Stimulated activated CD4-positive, alpha-beta T cell treated with anti-CD3 and anti-CD28 coated beads, Interleukin-15, amount 100 ng/mL, for 1 hour (primary cell): ENCODE data around the gene FPGS.
"Not testable (repeated sequence)": the region's sequence is repeated elsewhere in the genome, so short reads cannot be mapped to it uniquely, and the experiment has no call there.

Source experiments
- DNase-seq, 2 donors: peaks; one replicate each; pipeline ENCODE4 v3.0.0-alpha.2; 2020; ENCODE audit warnings: low read depth in 1 of 2, low spot score in 1 of 2

FPGS gene

DNA sequence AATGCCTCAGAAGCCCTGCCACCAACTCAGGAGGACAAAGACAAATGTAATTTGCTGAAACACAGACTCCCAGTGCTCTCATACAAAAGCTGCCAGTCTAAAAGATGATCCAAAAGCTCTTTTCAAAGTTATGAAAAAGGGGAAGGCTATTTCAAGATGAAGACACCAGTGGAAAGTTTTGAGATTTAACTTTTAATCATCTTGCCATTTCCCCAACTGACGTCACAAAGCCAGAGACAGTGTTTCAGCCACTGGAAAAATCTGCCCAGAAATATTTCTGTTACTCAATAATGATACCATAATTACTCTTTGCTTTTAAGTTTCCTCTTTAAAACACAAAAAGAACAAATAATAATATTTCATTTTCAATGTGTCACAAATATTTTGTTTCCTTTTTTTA lies 30.9 kb downstream of the FPGS start:
- DNase-seq = no peak

DNA sequence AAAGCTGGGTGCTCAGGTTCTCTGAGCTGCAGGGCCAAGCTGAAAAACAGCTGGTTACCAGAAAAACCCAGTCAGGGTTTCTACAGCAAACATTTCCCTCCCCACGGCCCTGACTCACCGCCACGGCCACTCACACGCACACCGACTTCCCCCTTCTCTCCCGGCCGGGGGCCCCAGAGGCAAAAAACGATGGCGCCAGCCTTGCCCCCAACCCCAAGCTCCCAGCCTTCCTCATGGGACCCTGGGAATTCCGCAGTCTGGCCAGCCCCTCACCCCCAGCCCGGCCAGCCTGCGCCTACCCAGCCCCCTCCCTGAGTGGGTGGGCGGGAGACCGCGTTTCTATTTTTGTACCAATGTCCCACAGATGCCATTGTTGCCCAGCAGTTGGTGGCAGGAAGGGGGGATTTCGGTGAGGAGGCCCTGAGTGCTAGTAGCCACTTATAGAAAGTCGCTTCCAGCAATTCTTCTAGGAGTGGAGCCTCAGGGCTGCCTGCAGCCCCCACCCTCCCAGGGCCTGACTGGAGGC lies 33.4 kb downstream of the FPGS start:
- DNase-seq = no peak

DNA sequence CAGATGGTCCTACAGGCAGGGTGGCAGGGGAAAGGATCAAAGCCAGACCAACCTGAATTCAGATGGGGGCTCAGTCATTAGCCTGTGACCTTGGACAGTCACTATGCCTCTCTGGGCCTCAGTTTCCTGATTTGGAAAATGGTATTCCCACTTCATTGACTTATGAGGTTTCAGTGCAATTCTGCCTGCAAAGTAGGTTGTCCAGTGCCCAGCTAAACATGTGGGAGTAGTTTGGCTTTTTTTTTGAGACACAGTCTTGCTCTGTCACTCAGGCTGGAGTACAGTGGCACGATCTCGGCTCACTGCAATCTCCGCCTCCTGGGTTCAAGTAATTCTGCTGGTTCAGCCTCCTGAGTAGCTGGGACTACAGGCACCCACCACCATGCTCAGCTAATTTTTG lies 33.9 kb downstream of the FPGS start:
- DNase-seq = not testable (repeated sequence)

DNA sequence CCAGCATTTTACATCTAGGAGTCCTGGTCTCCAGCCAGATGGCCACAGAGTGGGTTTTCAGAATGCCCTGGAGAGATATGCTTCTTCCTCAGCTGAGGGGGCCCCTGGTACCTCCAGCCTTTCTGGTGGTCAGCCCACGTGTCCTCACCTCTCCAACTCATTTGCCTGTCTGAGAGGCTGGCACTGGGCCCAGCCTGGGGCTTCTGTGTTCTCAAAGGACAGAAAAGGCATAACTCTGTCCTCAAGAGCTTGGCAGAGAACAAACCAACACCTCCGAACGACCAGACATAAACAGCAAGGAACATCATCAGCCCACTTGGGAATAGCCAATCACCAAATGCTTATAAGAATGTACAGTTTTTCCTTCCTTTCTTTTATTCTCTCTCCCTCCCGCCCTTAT lies 34.7 kb downstream of the FPGS start:
- no peak for DNase-seq

DNA sequence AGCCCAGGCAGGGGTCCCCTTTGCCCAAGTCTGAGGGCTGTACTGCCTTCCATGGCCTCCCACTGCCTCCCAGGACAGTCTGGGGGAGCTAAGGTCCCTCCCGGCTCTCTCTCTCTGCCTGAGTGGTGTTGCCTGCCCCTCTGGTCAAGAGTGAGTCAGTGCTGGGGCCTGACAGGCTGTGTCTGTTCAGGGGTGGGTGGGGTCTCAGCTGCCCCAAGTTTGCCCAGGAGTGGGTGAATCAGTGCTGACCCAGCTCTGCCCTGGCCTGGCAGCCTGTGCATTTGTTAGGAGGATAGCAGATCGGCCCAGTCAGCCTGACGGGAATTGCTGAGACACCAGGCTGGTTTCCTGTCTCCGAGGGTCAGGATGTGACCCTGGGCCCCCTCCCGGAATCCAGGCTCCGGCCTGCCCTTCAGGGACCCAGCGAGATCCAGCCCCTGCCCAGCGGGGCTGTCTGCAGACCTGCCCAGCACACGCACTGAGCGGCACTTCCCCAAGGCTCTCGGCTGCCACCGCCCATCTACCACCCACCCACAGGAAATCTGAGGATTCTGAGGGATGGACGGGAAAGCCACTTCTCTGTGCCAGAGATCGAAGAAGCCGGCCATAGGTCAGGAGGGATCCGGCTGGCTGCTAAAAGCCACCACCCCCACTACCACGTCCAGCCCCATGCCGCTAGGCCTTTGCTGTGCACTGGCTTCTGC lies 35.8 kb downstream of the FPGS start:
- no peak for DNase-seq

DNA sequence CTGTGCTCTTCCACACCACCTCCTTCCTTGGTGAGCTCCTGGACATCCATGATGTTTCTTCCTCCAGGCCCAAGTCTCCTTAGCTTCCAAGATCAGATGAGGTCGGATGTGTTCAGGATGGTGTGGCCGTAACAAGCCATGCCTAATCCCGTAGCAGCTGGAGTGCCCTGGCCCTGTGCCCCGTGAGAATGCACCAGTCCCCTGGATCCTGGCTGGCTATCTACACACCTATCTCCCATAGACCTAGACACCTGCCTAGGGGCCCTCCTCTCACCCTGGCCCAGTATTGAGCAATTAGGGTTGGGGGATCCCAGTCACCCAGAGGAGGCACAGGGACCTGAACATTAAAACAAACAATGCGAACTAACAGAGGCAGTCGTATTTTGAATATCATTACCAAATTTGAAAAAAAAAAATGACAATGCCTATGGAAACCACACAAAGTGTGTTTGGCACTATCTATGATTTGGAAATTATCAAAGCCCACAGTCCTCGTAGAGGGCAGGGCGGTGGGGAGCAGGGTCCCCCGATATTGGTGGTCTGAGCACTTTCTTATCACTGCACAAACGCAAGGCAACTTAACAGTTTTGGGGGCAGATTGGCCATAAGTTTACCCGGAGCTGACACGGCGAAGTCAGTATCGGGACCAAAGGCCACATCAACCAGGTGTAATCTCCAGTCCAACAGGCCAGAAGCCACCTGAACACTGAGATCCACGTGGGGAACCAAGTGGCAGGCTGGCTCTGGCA lies 38.6 kb downstream of the FPGS start:
- no peak for DNase-seq

DNA sequence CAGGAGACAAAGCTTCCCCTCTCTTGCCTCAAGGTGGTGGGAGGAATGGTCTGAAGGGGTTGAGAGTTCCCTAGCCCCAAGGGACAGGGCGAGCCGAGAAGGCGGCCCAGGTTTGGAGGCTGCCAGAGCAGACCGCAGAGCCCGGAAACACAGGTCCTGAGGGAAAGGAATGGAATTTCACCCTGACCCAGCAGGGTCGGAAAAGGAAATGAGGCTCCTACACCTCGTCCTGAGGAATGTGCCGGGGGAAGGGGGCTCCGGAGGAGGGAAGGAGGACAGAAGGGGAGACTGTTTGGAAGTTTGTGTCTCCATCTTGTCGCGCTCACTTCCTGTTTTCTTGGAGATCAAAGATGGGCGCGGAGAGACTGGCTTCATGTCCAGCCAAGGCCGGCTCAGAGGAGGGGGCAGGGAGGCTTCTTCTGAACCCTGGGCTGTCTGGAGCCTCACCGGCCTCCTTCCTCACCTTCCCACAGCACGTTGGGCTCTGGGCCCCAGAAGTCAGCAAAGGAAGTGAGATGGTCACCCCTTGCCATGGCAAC lies 42.2 kb downstream of the FPGS start:
- no peak for DNase-seq

DNA sequence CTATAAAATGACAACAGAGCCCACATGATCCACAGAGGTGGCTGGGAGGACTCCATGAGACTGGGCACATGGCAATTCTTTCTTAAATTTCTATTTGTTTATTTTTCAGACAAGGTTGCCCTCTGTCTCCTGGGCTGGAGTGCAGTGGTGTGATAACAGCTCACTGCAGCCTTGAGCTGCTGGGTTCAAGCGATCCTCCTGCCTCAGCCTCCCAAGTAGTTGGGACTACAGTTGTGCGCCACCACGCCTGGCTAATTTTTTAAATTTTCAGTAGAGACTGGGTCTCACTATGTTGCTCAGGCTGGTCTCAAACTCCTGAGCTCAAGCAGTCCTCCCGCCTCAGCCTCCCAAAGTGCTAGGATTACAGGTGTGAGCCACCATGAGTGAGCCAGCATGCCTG lies 42.9 kb downstream of the FPGS start:
- DNase-seq = not testable (repeated sequence)

DNA sequence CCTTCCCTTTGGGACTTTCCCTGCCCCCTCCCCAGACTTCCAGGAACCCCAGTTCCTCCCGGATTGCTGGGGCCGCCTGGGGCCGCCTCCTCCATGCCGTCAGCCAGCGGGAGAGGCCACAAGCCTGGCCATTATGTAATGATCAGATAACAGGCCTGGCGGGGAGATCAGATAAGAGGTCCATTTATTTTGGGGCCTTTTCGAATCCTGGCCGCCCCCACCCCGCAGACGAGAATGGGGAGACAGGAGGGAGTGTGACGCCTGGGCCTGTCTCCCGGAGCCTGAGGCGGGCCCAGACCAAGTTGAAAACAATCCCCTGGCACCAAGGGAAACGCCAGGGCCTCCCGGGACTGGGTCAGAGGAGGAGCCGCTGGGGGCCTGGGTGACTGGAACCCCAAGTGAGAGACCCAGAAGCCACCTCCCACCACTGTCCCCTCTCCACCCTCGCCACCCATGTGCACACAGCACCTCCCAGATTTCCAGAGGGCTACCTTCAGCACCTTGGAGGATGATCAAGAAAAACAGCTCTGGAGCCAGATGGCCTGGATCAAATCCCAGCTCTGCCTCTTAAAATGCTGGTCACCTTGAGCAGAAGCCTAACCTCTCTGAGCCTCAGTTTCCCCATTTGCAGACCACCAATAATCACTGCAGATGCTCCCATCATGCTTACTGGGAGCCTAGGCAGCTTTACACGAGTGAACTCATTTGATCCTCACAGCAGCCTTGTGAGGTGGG lies 43.9 kb downstream of the FPGS start:
- no peak for DNase-seq

DNA sequence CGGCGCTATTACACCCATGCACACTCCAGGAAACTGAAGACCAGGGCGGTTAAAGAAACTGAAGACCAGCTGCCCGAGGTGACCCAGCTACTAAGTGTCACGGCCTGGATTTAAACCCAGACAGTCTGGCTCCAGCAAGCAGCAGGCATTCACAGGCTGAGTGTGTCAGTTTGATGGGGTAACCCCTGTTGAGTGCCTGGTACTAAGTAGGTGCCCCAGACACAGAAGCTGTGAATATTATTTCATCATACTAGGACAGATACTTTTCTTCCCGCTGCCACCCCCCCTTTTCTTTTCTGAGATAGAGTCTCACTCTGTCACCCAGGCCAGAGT lies 44.5 kb downstream of the FPGS start:
- no peak for DNase-seq

DNA sequence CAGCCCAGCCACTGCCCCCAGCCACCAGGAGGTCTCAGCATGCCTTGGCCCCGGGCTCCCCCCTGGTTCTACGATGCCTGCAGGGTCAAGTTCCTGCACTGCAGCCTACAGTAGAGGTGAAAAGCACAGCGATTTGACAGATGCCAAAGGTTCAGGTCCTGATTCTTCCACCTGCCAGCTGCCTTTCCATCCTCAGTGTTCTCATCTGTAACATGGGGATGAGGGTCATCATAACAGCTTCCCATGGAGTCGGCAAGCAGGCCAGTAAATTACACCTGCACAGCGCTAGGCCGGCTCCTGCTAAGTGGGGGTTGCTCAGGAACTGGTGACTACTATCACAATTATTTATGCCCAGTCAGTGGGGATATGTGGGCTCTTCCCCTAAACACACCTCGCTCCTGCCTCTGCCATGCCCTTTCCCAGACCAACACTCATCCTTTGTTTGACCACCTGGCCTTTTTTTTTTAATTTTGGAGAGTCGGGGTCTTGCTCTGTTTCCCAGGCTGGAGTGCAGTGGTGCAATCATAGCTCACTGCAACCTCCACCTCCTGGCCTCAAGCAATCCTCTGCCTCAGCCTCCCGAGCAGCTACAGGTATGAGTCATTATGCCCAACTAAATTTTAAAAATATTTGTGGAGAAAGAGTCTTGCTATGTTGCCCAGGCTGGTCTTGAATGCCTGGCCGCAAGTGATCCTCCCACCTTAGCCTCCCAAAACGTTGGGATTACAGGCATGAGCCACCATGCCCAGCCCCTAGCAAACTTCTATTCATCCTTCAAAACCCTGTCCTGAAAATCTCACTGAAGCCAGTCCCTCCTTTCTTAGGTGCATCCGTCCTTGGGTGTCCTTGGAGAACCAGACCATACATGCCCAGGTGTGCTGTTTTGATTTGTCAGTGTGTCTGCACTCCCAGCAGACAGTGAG lies 45.4 kb downstream of the FPGS start:
- no peak for DNase-seq

DNA sequence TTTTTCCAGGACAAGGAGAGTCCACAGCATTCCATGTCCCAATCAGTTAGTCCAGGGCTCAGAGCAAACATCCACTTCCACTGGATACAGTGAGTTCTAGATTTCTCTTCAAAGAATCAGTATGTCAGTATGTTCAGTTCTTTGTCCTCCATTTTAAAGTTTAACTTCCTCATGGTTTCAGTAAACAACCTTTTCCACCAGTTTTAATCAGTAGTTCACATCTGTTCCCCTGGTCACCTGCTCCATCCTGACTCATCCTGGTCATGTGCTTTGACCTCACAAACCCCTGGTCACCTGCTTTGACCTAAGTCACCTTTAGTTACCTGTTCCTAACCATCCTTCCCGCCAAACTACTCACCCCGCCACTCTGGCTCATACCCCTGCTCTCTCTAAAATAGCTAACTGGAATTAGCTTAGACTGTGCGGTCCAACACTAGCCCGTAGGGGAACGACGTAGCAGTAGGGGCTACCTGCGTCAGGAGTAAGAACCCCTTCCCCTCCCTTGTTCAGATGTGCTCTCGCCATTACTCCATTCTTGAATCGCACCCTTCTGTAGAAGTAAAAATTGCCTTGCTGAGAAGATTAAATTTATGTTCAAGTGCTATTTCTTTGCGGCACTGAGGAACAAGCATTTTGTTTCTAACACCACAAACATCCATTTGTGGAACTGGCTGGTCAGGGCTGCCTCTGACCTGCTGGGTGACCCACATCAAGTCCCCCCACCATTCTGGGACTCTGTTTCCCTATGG lies 46.2 kb downstream of the FPGS start:
- no peak for DNase-seq

DNA sequence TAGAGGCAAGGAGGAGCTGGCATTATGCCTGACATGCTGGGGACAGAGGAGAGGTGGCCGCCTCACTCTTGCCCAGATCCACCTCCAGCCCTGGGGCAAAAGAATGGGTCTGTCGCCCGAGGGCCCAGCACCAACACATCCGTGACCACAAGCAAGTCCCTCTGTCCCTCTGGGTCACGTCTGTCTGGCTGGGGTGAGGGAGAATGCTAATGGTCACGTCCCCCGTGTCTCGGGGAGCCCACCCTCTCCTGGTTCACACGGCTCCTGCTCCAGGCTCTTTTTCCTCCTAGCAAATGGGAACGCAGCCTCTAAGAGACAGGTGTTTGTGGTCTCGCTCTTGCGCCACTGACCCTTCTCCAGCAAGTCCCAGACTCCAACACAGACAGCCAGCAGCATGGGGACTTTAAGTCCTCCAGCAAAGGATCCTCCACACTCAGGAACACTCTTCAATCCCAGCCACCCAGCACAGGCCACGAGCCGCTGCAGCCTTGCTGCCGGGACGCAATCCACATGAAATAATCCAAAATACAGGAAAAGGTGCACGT lies 47.7 kb downstream of the FPGS start:
- DNase-seq = no peak

DNA sequence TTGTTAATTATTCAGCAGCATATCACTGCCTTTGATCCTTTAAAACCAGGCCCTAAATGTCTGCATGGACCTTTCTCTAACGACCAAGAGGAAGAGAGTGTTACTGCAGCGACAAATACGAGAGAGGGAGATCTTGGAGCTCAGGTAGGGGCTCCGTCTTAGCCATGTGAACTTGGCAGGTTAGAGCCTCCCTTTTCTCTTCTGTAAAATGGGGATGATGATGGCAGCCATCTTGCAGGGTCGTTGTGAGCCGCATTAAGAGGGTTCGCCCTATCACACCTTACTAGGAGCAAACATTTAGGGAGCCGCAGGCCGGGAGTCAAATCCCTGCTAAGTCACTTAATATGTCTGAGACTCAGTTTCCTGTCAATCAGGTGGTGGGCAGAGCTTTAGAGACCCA lies 50.1 kb downstream of the FPGS start:
- DNase-seq = no peak

DNA sequence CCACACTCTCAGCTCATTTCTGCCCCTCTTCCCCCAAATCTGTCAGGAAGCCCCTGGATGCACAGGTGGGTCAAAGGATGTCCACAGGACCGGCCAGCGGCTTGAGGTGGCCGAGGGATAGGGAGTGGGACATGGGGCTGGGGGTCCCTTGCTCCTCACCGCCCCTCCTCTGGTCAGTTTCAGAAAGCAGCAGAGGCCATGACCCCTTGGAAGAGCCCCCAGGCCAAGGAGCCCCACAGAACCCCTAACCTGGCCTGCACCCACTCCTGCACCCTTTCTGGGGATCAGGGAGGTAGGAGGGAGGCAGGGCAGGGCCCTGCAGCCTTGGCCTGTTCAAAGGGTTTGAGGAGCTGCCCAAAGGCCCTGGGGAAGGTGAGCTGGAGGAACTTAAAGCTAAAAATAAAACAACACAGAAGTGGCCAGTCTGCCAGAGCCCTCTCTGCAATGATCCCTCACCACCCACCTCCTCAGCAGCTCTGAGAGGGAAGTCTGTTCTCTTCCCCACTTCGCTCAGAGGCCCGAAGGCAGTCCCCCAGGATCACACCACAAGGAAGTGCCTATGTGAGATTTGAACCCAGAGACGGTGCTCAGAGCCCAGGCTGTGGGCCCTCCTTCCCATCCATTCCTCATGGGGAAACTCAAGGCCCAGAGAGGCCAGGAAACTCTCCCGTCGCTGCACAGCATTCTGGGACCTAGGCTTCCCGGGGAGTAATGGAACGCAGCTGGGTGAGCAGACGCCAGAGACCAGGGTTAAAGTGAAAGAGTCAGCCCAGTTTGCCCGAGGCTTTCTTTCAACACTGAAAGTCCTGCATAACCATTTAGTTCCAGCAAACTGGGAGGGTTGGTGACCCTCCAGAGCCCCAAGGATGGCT lies 50.9 kb downstream of the FPGS start:
- no peak for DNase-seq

DNA sequence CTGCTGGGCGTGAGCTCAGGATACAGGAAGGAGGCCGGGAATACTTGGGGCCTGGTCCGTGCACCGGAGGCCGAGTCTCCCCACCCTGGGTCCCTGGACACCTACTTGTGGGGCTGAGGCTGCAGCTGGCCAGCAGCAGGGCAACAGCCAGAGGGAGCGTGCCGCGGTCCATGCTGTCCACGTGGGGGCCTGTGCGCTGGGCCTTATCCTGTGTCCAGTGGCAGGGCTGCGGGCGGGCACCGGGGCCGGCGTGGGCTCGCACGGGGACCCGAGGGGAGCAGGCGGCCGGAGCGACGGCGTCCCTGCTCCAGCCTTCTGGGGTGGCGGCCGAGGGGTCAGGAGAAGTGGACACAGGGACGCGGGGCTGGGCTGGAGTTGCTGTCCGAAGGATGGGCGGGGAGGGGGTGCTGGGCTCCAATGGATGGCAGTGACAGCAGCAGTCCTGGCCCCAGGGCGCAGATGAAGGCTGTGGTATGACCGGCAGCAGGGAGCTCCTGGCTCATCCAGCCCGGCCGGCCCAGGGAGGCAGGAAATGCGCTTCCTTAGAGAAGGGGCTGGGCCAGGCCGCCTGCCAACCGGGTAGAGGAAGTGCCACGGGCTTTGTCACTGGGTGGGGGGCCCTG lies 51.6 kb downstream of the FPGS start, which contains the start of gene ENG:
Gene ENG, minus strand, starts transcription at position 475 of the 623 bp plus-strand sequence. Its CDS starts 303 bp downstream, at position 172.
- no peak for DNase-seq

DNA sequence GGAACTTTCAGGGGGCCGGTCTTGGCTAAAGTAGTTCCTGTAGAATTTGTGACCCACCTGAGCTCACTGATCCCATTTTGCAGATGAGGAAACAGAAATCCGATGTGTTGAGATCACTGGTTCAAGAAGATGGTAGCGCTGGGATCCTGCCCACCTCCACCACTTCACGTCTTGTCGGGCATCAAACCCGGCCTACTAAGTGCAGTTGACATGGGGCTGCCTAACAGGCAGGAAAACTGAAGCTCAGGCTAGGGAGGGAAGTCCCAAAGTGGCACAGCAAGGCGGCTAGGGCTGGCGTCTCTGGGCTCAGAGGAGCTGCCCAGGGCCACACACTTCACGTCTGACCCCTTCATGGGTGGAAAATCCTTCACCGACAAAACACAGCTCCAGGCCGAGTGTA lies 52.3 kb downstream of the FPGS start:
- DNase-seq = no peak

DNA sequence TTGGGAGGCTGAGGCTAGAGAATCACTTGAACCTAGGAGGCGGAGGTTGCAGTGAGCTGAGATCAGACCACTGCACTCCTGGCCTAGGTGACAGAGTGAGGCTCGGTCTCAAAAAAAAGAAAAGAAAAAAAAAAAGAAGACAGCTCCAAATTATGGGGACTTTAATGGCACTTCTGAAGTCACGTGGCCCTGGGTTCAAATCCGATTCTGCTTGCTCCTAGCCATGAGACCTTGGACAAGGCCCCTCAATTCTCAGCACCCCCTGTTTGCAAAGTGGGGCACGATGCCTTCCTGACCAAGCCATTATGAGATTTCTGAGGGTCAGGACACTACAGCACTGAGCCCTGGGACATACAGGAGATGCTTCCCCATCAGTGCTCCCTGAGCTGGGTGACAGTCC lies 52.8 kb downstream of the FPGS start:
- DNase-seq = no peak
